Osteocyte (in vitro differentiated cells): ENCODE measurements around the gene SLC7A6OS. TPM values are rescaled to one million over a fixed set of nuclear protein-coding genes. Genes with fewer than 3 reads are reported as not detected.
A peak's percentile ranks its signal among the peaks of the same experiment; 100 is the strongest.

Experiments used
- DNase-seq: peaks from one replicate; pipeline ENCODE4 v3.0.0; 2021; ENCODE audit warnings: mixed read lengths; ENCODE audit not compliant: unreplicated experiment; ENCODE audit errors: extremely low spot score
- H3K27ac Mint-ChIP-seq: one replicate; pipeline ENCODE4 v1.8.0; 2021; ENCODE audit warnings: mild to moderate bottlenecking, mixed read lengths; ENCODE audit not compliant: unreplicated experiment
- H3K27me3 Mint-ChIP-seq: one replicate; pipeline ENCODE4 v1.8.0; 2021; ENCODE audit warnings: mixed read lengths; ENCODE audit not compliant: unreplicated experiment
- H3K36me3 Mint-ChIP-seq: one replicate; pipeline ENCODE4 v1.8.0; 2021; ENCODE audit warnings: mixed read lengths; ENCODE audit not compliant: unreplicated experiment
- H3K4me1 Mint-ChIP-seq: one replicate; pipeline ENCODE4 v1.8.0; 2021; ENCODE audit warnings: mixed read lengths; ENCODE audit not compliant: unreplicated experiment
- H3K4me3 Mint-ChIP-seq: one replicate; pipeline ENCODE4 v1.8.0; 2021; ENCODE audit warnings: mild to moderate bottlenecking, moderate library complexity, mixed read lengths; ENCODE audit not compliant: unreplicated experiment
- H3K9me3 Mint-ChIP-seq: one replicate; pipeline ENCODE4 v1.8.0; 2021; ENCODE audit warnings: mixed read lengths; ENCODE audit not compliant: unreplicated experiment
- CTCF ChIP-seq: fragments of 200-600 bp; sonication (generic); IDR thresholded peaks from 2 replicates; pipeline ENCODE4 v1.5.0; 2021; ENCODE audit warnings: antibody characterized with exemption, mild to moderate bottlenecking, moderate library complexity
- total RNA-seq: library from RNA; stranded (reverse); gene quantifications from 2 replicates; pipeline ENCODE4 v1.2.1, GENCODE V29; 2021

SLC7A6OS gene
- total RNA-seq, 1 donor from 2014 or later = 14.2 TPM

- no peaks in the 10 kb centered on the region for H3K27me3 Mint-ChIP-seq
- peaks cover 21% of the 10 kb centered on the region for H3K36me3 Mint-ChIP-seq
- H3K27ac Mint-ChIP-seq = peak overlapping the region; percentile 73
- TF ChIP-seq CTCF = no peak
- DNase-seq = no peak
- peaks cover 41% of the 10 kb centered on the region for H3K4me1 Mint-ChIP-seq
- no peaks in the 10 kb centered on the region for H3K9me3 Mint-ChIP-seq
- H3K4me3 Mint-ChIP-seq = no peak overlapping the region
Observed at GRCh38 chr16:68288252-68288650, 22.5 kb downstream of the SLC7A6OS start.

- Mint-ChIP-seq H3K27me3 (no peaks in the 10 kb centered on the region), H3K4me3 (no peak overlapping the region), H3K36me3 (peaks cover 26% of the 10 kb centered on the region), H3K4me1 (peaks cover 41% of the 10 kb centered on the region), H3K27ac (peak overlapping the region; percentile 73), H3K9me3 (no peaks in the 10 kb centered on the region)
- no peak for DNase-seq
- no peak for TF ChIP-seq CTCF
Observed at GRCh38 chr16:68287276-68288251, 23.2 kb downstream of the SLC7A6OS start.

- no peak overlapping the region for H3K4me3 Mint-ChIP-seq
- H3K27me3 Mint-ChIP-seq = no peaks in the 10 kb centered on the region
- H3K27ac Mint-ChIP-seq = no peak overlapping the region
- H3K4me1 Mint-ChIP-seq = peaks cover 41% of the 10 kb centered on the region
- H3K36me3 Mint-ChIP-seq = peaks cover 35% of the 10 kb centered on the region
- DNase-seq = no peak
- no peaks in the 10 kb centered on the region for H3K9me3 Mint-ChIP-seq
- TF ChIP-seq CTCF = no peak
Observed at GRCh38 chr16:68286153-68287074, 24.3 kb downstream of the SLC7A6OS start.

GRCh38 chr16:68285683-68286082 is 25.1 kb downstream of the SLC7A6OS start:
- Mint-ChIP-seq H3K4me1 (peaks cover 37% of the 10 kb centered on the region), H3K27ac (no peak overlapping the region), H3K4me3 (no peak overlapping the region), H3K27me3 (no peaks in the 10 kb centered on the region), H3K36me3 (peaks cover 39% of the 10 kb centered on the region), H3K9me3 (no peaks in the 10 kb centered on the region)
- no peak for DNase-seq
- TF ChIP-seq CTCF = no peak
